H9 (cell line): ENCODE measurements around the gene C1orf21. TPM values are rescaled to one million over a fixed set of nuclear protein-coding genes. Genes with fewer than 3 reads are reported as not detected.

Experiments
- DNase-seq: peaks from one replicate; pipeline ENCODE4 v3.0.0-alpha.2; 2017
- H2AFZ ChIP-seq: one replicate; pipeline ENCODE4 v1.6.1; 2013; ENCODE audit warnings: mild to moderate bottlenecking, low read length, control low read depth, moderate library complexity
- H2AK5ac ChIP-seq: 2 replicates; pipeline ENCODE4 v1.6.1; 2013; ENCODE audit warnings: low read length, control low read depth, mixed read lengths; ENCODE audit not compliant: insufficient read length
- H2BK120ac ChIP-seq: one replicate; pipeline ENCODE4 v1.6.1; 2013; ENCODE audit warnings: low read depth, mild to moderate bottlenecking, low read length, control low read depth, inconsistent platforms; ENCODE audit not compliant: poor library complexity, severe bottlenecking
- H2BK12ac ChIP-seq: 2 replicates; pipeline ENCODE4 v1.6.1; 2013; ENCODE audit warnings: low read length, control low read depth, mixed read lengths, low read depth; ENCODE audit not compliant: insufficient read length
- H2BK15ac ChIP-seq: 2 replicates; pipeline ENCODE4 v1.6.1; 2013; ENCODE audit warnings: low read depth, low read length, control low read depth
- H2BK20ac ChIP-seq: one replicate; pipeline ENCODE4 v1.6.1; 2013; ENCODE audit warnings: low read depth, mild to moderate bottlenecking, low read length, control low read depth, inconsistent platforms; ENCODE audit not compliant: poor library complexity, severe bottlenecking
- H2BK5ac ChIP-seq: 2 replicates; pipeline ENCODE4 v1.6.1; 2013; ENCODE audit warnings: low read length, control low read depth, mixed read lengths; ENCODE audit not compliant: insufficient read length
- H3K14ac ChIP-seq: 2 replicates; pipeline ENCODE4 v1.6.1; 2013; ENCODE audit warnings: low read length, control low read depth; ENCODE audit not compliant: insufficient read depth
- H3K18ac ChIP-seq: 2 replicates; pipeline ENCODE4 v1.6.1; 2013; ENCODE audit warnings: low read depth, mild to moderate bottlenecking, mixed read lengths, low read length, control low read depth; ENCODE audit not compliant: insufficient read length
- H3K23ac ChIP-seq: 2 replicates; pipeline ENCODE4 v1.6.1; 2013; ENCODE audit warnings: low read length, control low read depth, mixed read lengths, low read depth; ENCODE audit not compliant: insufficient read length
- H3K23me2 ChIP-seq: 2 replicates; pipeline ENCODE4 v1.6.1; 2013; ENCODE audit warnings: low read depth, mild to moderate bottlenecking, mixed read lengths, low read length, control low read depth; ENCODE audit not compliant: insufficient read length, poor library complexity, severe bottlenecking
- H3K27ac ChIP-seq: 2 replicates; pipeline ENCODE4 v1.5.1; 2013; ENCODE audit warnings: low read length, control low read depth, mixed read lengths, low read depth; ENCODE audit not compliant: insufficient read length
- H3K27me3 ChIP-seq: 2 replicates; pipeline ENCODE4 v1.6.1; 2013; ENCODE audit warnings: low read length, control low read depth, inconsistent platforms; ENCODE audit not compliant: insufficient read depth
- H3K4ac ChIP-seq: 2 replicates; pipeline ENCODE4 v1.6.1; 2013; ENCODE audit warnings: low read depth, mild to moderate bottlenecking, control low read depth, inconsistent platforms, low read length, moderate library complexity
- H3K4me1 ChIP-seq: 2 replicates; pipeline ENCODE4 v1.6.1; 2013; ENCODE audit warnings: low read length, control low read depth, inconsistent platforms; ENCODE audit not compliant: insufficient read depth
- H3K4me2 ChIP-seq: 2 replicates; pipeline ENCODE4 v1.6.1; 2013; ENCODE audit warnings: low read length, control low read depth, mixed read lengths; ENCODE audit not compliant: insufficient read length, insufficient read depth
- H3K56ac ChIP-seq: 2 replicates; pipeline ENCODE4 v1.6.1; 2013; ENCODE audit warnings: low read depth, mild to moderate bottlenecking, mixed read lengths, low read length, control low read depth; ENCODE audit not compliant: insufficient read length
- H3K79me1 ChIP-seq: 2 replicates; pipeline ENCODE4 v1.6.1; 2013; ENCODE audit warnings: low read depth, mild to moderate bottlenecking, moderate library complexity, low read length, control low read depth, inconsistent platforms; ENCODE audit not compliant: insufficient read depth, poor library complexity, severe bottlenecking
- H3K79me2 ChIP-seq: 2 replicates; pipeline ENCODE4 v1.6.1; 2013; ENCODE audit warnings: low read length, control low read depth, inconsistent platforms; ENCODE audit not compliant: insufficient read depth
- H3K9ac ChIP-seq: 2 replicates; pipeline ENCODE4 v1.6.1; 2013; ENCODE audit warnings: low read length, control low read depth, mixed read lengths; ENCODE audit not compliant: insufficient read length; ENCODE audit errors: extremely low read depth
- H3K9me3 ChIP-seq: one replicate; pipeline ENCODE4 v1.6.1; 2013; ENCODE audit warnings: low read depth, low read length, inconsistent platforms; ENCODE audit not compliant: control insufficient read depth
- H3T11ph ChIP-seq: one replicate; pipeline ENCODE4 v1.6.1; 2013; ENCODE audit warnings: mild to moderate bottlenecking, low read length, control low read depth, inconsistent platforms
- H4K20me1 ChIP-seq: one replicate; pipeline ENCODE4 v1.6.1; 2013; ENCODE audit not compliant: control insufficient read depth, insufficient read length, insufficient read depth
- H4K5ac ChIP-seq: 2 replicates; pipeline ENCODE4 v1.6.1; 2013; ENCODE audit warnings: low read depth, mild to moderate bottlenecking, mixed read lengths, low read length, control low read depth; ENCODE audit not compliant: insufficient read length
- H4K8ac ChIP-seq: replicated peaks from 2 replicates; pipeline ENCODE4 v1.6.1; 2013; ENCODE audit warnings: low read length, control low read depth, mixed read lengths, low read depth; ENCODE audit not compliant: insufficient read length
- H4K91ac ChIP-seq: 2 replicates; pipeline ENCODE4 v1.6.1; 2013; ENCODE audit warnings: low read depth, mild to moderate bottlenecking, moderate library complexity, mixed read lengths, low read length, control low read depth; ENCODE audit not compliant: insufficient read length
- H3K27ac Mint-ChIP-seq, 3 experiments: 2 replicates in 2 of 3; 3 replicates in 1 of 3; pipeline ENCODE4 v1.8.0; 2020 to 2021; ENCODE audit warnings: mixed read lengths in 3 of 3, mild to moderate bottlenecking in 1 of 3, moderate library complexity in 1 of 3
- H3K27me3 Mint-ChIP-seq: 2 replicates; pipeline ENCODE4 v1.8.0; 2021; ENCODE audit warnings: low read depth, mild to moderate bottlenecking, moderate library complexity, mixed read lengths
- H3K36me3 Mint-ChIP-seq, 3 experiments: 2 replicates in 2 of 3; 3 replicates in 1 of 3; pipeline ENCODE4 v1.8.0; 2020 to 2021; ENCODE audit warnings: low read depth in 3 of 3, mixed read lengths in 3 of 3; ENCODE audit not compliant: insufficient read depth in 1 of 3
- H3K4me1 Mint-ChIP-seq, 2 experiments: 2 replicates each; pipeline ENCODE4 v1.8.0; 2020; ENCODE audit warnings: mixed read lengths in 2 of 2
- H3K4me3 Mint-ChIP-seq, 2 experiments: 2 replicates in 1 of 2; 3 replicates in 1 of 2; pipeline ENCODE4 v1.8.0; 2020 to 2021; ENCODE audit warnings: mild to moderate bottlenecking in 2 of 2, mixed read lengths in 2 of 2, moderate library complexity in 1 of 2
- H3K9me3 Mint-ChIP-seq, 2 experiments: 2 replicates in 1 of 2; 3 replicates in 1 of 2; pipeline ENCODE4 v1.8.0; 2020; ENCODE audit warnings: mild to moderate bottlenecking in 2 of 2, mixed read lengths in 2 of 2, moderate library complexity in 1 of 2
- WGBS: extraction: QIAGEN DNeasy Blood & Tissue Kit; methylation state at CpG from one replicate; pipeline ENCODE4 v1.1.7; 2013; ENCODE audit warnings: missing lambda C conversion rate, low lambda C conversion rate, mixed read lengths; ENCODE audit not compliant: insufficient read length; ENCODE audit errors: extremely low coverage; 5-methylcytosine and 5-hydroxymethylcytosine counted together
- total RNA-seq: library from RNA; stranded (reverse); gene quantifications from 2 replicates; pipeline ENCODE4 v1.2.1, GENCODE V29; 2021
- TF ChIP-seq, protein P1 (sequence below): fragments of 200-600 bp; sonication (generic); conservative IDR thresholded peaks from 3 replicates; pipeline ENCODE4 v1.8.0; 2021; ENCODE audit warnings: antibody characterized with exemption, mild to moderate bottlenecking

Gene C1orf21
- total RNA-seq, 1 experiment from 2014 or later, result 36.0 TPM

DNA sequence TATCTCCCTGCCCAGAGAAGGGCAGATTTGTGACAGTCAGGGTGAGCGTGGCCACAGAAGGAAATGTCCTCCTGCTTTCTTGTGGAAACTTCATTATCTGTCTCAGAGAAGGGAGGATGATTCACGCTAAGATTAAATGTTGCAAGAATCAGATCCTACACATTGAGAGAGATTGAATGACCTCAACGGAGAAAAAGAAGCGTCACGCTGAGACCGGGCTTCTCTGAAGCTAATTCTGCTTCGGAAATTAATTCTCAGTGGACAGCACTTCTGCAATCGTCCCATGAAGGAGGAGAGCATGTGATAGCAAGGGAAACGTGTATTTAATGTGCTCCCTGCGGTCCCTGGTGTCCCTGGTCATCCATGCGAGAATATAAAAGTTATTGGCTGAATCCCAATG lies 19.8 kb upstream of the C1orf21 start:
- no CpG with 5 or more reads among the region's 11 CpGs for WGBS
- H2AFZ ChIP-seq, result no peak overlapping the region

More for the DNA sequence above, 19.8 kb upstream of the C1orf21 start:
- Histone ChIP-seq H3K27me3 (no peaks in the 10 kb centered on the region), H3K79me1 (no peaks in the 10 kb centered on the region), H3K14ac (no peak overlapping the region), H4K5ac (no peak overlapping the region), H2BK20ac (no peak overlapping the region), H3K56ac (no peak overlapping the region), H3K18ac (no peak overlapping the region), H3T11ph (no peak overlapping the region), H2BK12ac (no peak overlapping the region), H3K79me2 (no peaks in the 10 kb centered on the region), H4K91ac (no peak overlapping the region), H2BK5ac (no peak overlapping the region), H3K4me2 (no peak overlapping the region), H3K9ac (no peak overlapping the region), H3K9me3 (no peaks in the 10 kb centered on the region), H3K23me2 (no peaks in the 10 kb centered on the region), H2AK5ac (no peak overlapping the region), H3K23ac (no peak overlapping the region), H3K27ac (no peak overlapping the region), H4K8ac (no peak overlapping the region), H3K4ac (no peak overlapping the region), H2BK120ac (no peak overlapping the region), H2BK15ac (no peak overlapping the region), H4K20me1 (no peaks in the 10 kb centered on the region), H3K4me1 (no peaks in the 10 kb centered on the region; the same call in 1 of the 2 replicates)
- no peaks in the 10 kb centered on the region for H3K27me3 Mint-ChIP-seq
- H3K27ac Mint-ChIP-seq, result no peak overlapping the region; a peak in 1 of 7 replicates
- H3K4me1 Mint-ChIP-seq, result peaks cover 8 to 14% of the 10 kb centered on the region in 2 experiments; a peak in 2 of 4 replicates
- H3K36me3 Mint-ChIP-seq, result no peaks in the 10 kb centered on the region; a peak in 1 of 7 replicates
- no peaks in the 10 kb centered on the region for H3K9me3 Mint-ChIP-seq
- TF ChIP-seq, protein P1, sequence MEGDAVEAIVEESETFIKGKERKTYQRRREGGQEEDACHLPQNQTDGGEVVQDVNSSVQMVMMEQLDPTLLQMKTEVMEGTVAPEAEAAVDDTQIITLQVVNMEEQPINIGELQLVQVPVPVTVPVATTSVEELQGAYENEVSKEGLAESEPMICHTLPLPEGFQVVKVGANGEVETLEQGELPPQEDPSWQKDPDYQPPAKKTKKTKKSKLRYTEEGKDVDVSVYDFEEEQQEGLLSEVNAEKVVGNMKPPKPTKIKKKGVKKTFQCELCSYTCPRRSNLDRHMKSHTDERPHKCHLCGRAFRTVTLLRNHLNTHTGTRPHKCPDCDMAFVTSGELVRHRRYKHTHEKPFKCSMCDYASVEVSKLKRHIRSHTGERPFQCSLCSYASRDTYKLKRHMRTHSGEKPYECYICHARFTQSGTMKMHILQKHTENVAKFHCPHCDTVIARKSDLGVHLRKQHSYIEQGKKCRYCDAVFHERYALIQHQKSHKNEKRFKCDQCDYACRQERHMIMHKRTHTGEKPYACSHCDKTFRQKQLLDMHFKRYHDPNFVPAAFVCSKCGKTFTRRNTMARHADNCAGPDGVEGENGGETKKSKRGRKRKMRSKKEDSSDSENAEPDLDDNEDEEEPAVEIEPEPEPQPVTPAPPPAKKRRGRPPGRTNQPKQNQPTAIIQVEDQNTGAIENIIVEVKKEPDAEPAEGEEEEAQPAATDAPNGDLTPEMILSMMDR, result no peak
- no peak overlapping the region for H3K4me3 Mint-ChIP-seq
- no peak for DNase-seq
